ENCODE results near the gene TLR6.
"Not testable (repeated sequence)": the region's sequence is repeated elsewhere in the genome, so short reads cannot be mapped to it uniquely, and the experiment has no call there.

- TF ChIP-seq ZBTB33 (IDR thresholded peaks at IDR 0.05; ENCODE audit: borderline replicate concordance, low read depth); GABPA (IDR thresholded peaks at IDR 0.05; ENCODE audit: low read depth); SIN3A (IDR thresholded peaks at IDR 0.05; ENCODE audit: borderline replicate concordance, low read depth, low read length): not testable (repeated sequence)
Measured at GRCh38 chr4:38777925-38778324, 78.7 kb downstream of the TLR6 start.

Measured in SK-N-SH (cell line).